Skeletal muscle tissue (tissue), 4 donors: Measurements from ENCODE around the gene FARS2. TPM values are rescaled to one million over a fixed set of nuclear protein-coding genes. Genes with fewer than 3 reads are reported as not detected.

Source experiments
- H3K27ac ChIP-seq: one replicate; pipeline ENCODE4 v1.7.0; 2013; ENCODE audit warnings: mild to moderate bottlenecking, low read depth, low read length, inconsistent platforms
- H3K27me3 ChIP-seq, 3 donors: one replicate each; pipeline ENCODE4 v1.7.0; 2013; ENCODE audit warnings: low read length in 3 of 3; ENCODE audit not compliant: control insufficient read depth in 3 of 3, insufficient read depth in 3 of 3
- H3K36me3 ChIP-seq, 3 donors: one replicate each; pipeline ENCODE4 v1.7.0; 2013; ENCODE audit warnings: low read length in 3 of 3; ENCODE audit not compliant: control insufficient read depth in 3 of 3, insufficient read depth in 3 of 3
- H3K4me1 ChIP-seq, 3 donors: one replicate each; pipeline ENCODE4 v1.7.0; 2013; ENCODE audit warnings: low read length in 3 of 3, mild to moderate bottlenecking in 3 of 3; ENCODE audit not compliant: control insufficient read depth in 3 of 3, insufficient read depth in 3 of 3
- H3K4me3 ChIP-seq, 3 donors: one replicate each; pipeline ENCODE4 v1.7.0; 2013; ENCODE audit warnings: low read length in 3 of 3
- H3K9ac ChIP-seq, 3 donors: one replicate each; pipeline ENCODE4 v1.7.0; 2013; ENCODE audit warnings: low read length in 3 of 3, mild to moderate bottlenecking in 3 of 3, moderate library complexity in 2 of 3, low read depth in 1 of 3
- H3K9me3 ChIP-seq, 3 donors: one replicate each; pipeline ENCODE4 v1.7.0; 2013; ENCODE audit warnings: low read length in 3 of 3; ENCODE audit not compliant: control insufficient read depth in 3 of 3
- total RNA-seq: library from RNA; depleted of rRNA; stranded (reverse); fragments of >200 nt; gene quantifications from one replicate; pipeline ENCODE4 v1.2.3, GENCODE V29; 2014
- donor health status: Osteomylitis.

Gene FARS2
- total RNA-seq, 1 donor from 2014 or later: 27.7 TPM

DNA sequence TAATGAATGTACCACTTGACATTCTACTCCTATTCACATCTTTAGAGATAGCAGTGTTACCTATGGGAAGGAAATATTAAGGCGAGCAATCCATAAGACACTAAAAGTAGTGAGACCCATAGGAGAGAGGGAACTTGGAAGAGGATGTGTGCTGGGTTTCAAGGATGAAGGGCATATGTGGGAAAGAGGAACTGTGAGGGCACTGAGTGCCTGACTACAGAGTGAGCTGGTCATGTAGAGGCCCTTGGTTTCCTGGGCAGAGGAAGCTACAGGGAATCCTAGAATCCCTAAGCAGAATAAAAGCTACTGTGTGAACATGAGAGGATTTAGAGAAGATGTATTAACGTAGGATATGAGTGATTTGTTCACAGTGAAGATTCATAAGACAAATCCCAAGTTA, 262.8 kb downstream of the FARS2 start:
- H3K36me3 ChIP-seq: no peaks in the 10 kb centered on the region
- no peak overlapping the region for H3K4me3 ChIP-seq
- H3K9me3 ChIP-seq: no peaks in the 10 kb centered on the region
- H3K9ac ChIP-seq: no peak overlapping the region
- no peaks in the 10 kb centered on the region for H3K27me3 ChIP-seq
- H3K27ac ChIP-seq: no peak overlapping the region
- no peaks in the 10 kb centered on the region for H3K4me1 ChIP-seq

- no peak overlapping the region for H3K9ac ChIP-seq
These were observed 263.9 kb downstream of the FARS2 start for GRCh38 chr6:5525209-5525608.

DNA sequence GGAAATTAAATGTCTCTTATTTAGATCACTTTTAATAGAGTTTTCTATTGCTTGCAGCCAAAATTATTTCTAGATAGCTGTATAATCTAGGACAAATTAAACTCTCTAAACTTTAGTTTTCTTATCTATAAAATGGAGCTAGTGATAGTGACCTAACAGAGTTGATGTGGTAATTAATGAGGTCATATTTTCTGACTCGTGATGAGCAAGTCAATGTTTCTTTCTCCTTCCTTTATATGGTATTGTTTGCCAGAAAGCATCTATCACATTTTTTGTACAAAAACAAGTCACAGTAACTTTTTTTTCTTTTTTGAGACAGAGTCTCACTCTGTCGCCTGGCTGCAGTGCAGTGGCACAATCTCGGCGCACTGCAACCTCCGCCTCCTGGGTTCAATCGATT, 267.7 kb downstream of the FARS2 start:
- Histone ChIP-seq H3K27me3 (no peaks in the 10 kb centered on the region), H3K9ac (no peak overlapping the region), H3K4me1 (no peaks in the 10 kb centered on the region), H3K4me3 (no peak overlapping the region), H3K36me3 (no peaks in the 10 kb centered on the region), H3K27ac (no peak overlapping the region), H3K9me3 (no peaks in the 10 kb centered on the region)

More at GRCh38 chr6:5525209-5525608, 263.9 kb downstream of the FARS2 start:
- no peak overlapping the region for H3K4me3 ChIP-seq
- H3K27me3 ChIP-seq: no peaks in the 10 kb centered on the region
- H3K27ac ChIP-seq: no peak overlapping the region
- H3K36me3 ChIP-seq: no peaks in the 10 kb centered on the region
- H3K4me1 ChIP-seq: no peaks in the 10 kb centered on the region
- H3K9me3 ChIP-seq: no peaks in the 10 kb centered on the region

DNA sequence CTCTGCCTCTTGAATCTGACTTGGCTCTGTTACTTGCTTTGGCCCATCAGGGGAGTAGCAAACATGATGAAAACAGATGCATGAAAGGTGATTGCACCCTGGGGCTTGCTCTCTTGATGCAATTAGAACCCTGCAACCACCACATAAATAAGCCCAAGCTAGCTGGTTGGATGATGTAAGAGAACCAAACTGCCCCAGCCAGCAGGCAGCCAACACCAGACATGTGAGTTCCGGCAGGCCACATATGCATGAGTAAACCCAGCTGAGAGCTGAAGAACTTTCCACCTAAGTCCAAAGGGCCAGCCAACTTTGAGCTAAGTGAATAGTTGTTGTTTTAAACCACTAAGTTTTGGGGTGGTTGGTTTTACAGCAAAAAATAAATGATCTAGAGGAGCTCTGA, 268.4 kb downstream of the FARS2 start:
- no peaks in the 10 kb centered on the region for H3K27me3 ChIP-seq
- no peak overlapping the region for H3K4me3 ChIP-seq
- no peak overlapping the region for H3K27ac ChIP-seq
- H3K4me1 ChIP-seq: no peaks in the 10 kb centered on the region
- H3K9ac ChIP-seq: no peak overlapping the region
- no peaks in the 10 kb centered on the region for H3K36me3 ChIP-seq
- no peaks in the 10 kb centered on the region for H3K9me3 ChIP-seq

DNA sequence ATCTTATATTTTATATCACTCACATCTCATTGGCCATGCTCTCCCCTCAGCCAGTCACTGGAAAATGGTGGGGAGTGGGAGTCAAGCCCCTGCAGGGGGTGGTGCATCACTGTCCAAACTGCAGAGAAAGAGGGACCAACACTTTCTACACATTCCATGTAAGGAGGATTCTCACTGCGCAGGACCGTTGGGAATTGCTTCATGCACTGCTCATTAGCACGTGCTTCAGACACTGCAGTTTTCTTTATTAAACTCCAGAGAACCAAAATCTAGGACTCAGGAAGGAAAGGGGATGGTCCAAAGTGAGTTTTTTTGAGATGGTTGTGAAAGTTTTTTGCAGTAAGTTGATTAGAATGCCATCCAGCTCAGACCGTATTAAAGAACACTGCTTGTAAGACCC, 269.8 kb downstream of the FARS2 start:
- Histone ChIP-seq H3K9me3 (no peaks in the 10 kb centered on the region), H3K4me1 (no peaks in the 10 kb centered on the region), H3K9ac (no peak overlapping the region), H3K4me3 (no peak overlapping the region), H3K27me3 (no peaks in the 10 kb centered on the region), H3K36me3 (no peaks in the 10 kb centered on the region), H3K27ac (no peak overlapping the region)

- no peaks in the 10 kb centered on the region for H3K36me3 ChIP-seq
- H3K9ac ChIP-seq: no peak overlapping the region
- no peaks in the 10 kb centered on the region for H3K4me1 ChIP-seq
- no peaks in the 10 kb centered on the region for H3K9me3 ChIP-seq
- H3K4me3 ChIP-seq: no peak overlapping the region
- H3K27ac ChIP-seq: no peak overlapping the region
- H3K27me3 ChIP-seq: no peaks in the 10 kb centered on the region
These were observed 270.6 kb downstream of the FARS2 start for GRCh38 chr6:5531853-5532375.

DNA sequence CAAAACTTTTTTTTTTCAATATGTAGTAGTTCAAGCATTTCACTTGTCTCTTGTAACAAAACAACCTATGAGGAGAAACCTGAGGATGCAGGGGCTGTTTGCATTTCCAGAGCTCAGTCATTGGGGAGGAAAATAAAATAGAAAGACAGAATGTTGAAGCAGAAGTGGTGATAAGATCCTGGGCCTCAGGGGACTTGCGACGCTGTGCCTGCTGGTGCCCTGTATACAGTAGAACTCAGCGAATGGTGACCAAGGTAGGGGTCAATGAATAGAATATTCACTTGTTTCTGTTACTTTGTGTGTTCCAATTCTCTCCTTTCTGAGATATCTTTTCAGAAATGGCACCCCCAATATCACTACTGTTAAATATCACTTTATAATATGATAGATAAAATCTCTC, 271.6 kb downstream of the FARS2 start:
- H3K36me3 ChIP-seq: no peaks in the 10 kb centered on the region
- H3K4me3 ChIP-seq: no peak overlapping the region
- H3K27me3 ChIP-seq: no peaks in the 10 kb centered on the region
- no peak overlapping the region for H3K9ac ChIP-seq
- no peaks in the 10 kb centered on the region for H3K4me1 ChIP-seq
- H3K27ac ChIP-seq: no peak overlapping the region
- H3K9me3 ChIP-seq: no peaks in the 10 kb centered on the region

GRCh38 chr6:5534643-5535042, 273.3 kb downstream of the FARS2 start:
- Histone ChIP-seq H3K27ac (no peak overlapping the region), H3K27me3 (no peaks in the 10 kb centered on the region), H3K4me3 (no peak overlapping the region), H3K36me3 (no peaks in the 10 kb centered on the region), H3K4me1 (no peaks in the 10 kb centered on the region), H3K9me3 (no peaks in the 10 kb centered on the region), H3K9ac (no peak overlapping the region)

GRCh38 chr6:5536644-5537043, 275.3 kb downstream of the FARS2 start:
- no peaks in the 10 kb centered on the region for H3K4me1 ChIP-seq
- H3K9me3 ChIP-seq: no peaks in the 10 kb centered on the region
- H3K27me3 ChIP-seq: no peaks in the 10 kb centered on the region

DNA sequence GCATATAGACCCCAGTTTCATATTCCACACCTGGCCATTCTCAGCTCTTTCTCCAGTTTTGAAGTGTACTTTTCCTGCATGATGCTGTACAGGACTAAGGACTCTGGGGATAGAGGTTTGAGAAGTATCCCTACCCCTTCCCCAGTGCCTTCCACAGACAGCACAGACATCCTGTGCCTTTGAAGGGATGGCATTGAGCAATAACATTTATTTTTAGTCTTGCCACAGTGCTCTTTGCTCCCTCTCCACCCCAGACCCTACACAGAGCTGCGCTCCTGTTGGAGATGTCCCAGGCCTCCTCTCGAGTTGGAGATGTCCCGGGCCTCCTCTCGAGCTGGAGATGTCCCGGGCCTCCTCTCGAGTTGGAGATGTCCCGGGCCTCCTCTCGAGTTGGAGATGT, 275.8 kb downstream of the FARS2 start:
- Histone ChIP-seq H3K9me3 (no peaks in the 10 kb centered on the region), H3K4me1 (no peaks in the 10 kb centered on the region), H3K27me3 (no peaks in the 10 kb centered on the region), H3K9ac (no peak overlapping the region), H3K27ac (no peak overlapping the region), H3K4me3 (no peak overlapping the region), H3K36me3 (no peaks in the 10 kb centered on the region)

More at GRCh38 chr6:5536644-5537043, 275.3 kb downstream of the FARS2 start:
- Histone ChIP-seq H3K27ac (no peak overlapping the region), H3K4me3 (no peak overlapping the region), H3K36me3 (no peaks in the 10 kb centered on the region), H3K9ac (no peak overlapping the region)

GRCh38 chr6:5537967-5538366, 276.7 kb downstream of the FARS2 start:
- Histone ChIP-seq H3K9ac (no peak overlapping the region), H3K27me3 (no peaks in the 10 kb centered on the region), H3K4me1 (no peaks in the 10 kb centered on the region), H3K36me3 (no peaks in the 10 kb centered on the region), H3K27ac (no peak overlapping the region), H3K9me3 (no peaks in the 10 kb centered on the region), H3K4me3 (no peak overlapping the region)
